T47D (cell line): Measurements from ENCODE around the gene CCDC127.
"Not testable (repeated sequence)": the region's sequence is repeated elsewhere in the genome, so short reads cannot be mapped to it uniquely, and the experiment has no call there.

Experiments used
- DNase-seq, 2 experiments: peaks; one replicate each; pipeline versions ENCODE4 v3.0.0 to v3.0.0-alpha.2; 2011 to 2012; ENCODE audit warnings: low read depth in 1 of 2, low spot score in 1 of 2
- JUND ChIP-seq: IDR thresholded peaks from 2 replicates; pipeline ENCODE4 v1.6.1; 2012; ENCODE audit warnings: low read depth
- in situ Hi-C: cut with HindIII; loops from 2 replicates; pipeline ENCODE4 v1.10.0; 2016; ENCODE audit warnings: low sequenced_read_pairs, low pct_unique_long_range_greater_than_20kb

CCDC127 gene

DNA sequence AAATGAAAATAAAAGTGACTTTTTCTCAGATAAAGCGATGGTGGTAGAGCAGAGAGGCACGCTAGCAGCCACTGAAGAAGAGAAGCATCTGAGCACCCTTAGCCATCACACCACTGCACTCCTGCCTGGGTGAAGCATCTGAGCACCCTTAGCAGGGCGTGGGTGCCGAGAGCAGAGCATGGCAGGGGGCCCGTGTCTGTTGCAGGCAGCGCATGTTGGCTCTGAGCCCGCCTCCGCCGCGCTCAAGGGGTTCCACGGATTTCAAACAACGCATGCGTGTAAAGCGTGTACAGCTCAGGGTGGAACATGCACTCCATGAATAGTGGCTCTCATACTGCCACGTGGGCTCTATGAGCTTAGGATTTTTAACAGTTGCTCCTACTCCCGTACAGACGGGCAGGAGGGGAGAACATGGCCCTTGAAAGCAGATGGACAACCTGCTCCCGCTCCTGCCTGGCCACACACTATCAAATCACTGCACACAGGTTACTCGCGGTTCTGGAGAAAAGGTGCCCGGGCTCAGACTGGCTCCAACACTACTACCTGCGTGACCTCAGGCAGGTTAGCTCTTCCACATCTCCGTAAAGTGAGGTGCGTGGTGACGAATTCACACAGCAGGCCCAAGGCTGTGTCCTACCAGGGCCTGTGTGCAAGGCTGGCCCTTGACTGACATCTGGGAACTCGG lies 14.6 kb downstream of the CCDC127 start:
- no peak for DNase-seq
- TF ChIP-seq JUND: no peak
- in situ Hi-C loops: no loop called here

DNA sequence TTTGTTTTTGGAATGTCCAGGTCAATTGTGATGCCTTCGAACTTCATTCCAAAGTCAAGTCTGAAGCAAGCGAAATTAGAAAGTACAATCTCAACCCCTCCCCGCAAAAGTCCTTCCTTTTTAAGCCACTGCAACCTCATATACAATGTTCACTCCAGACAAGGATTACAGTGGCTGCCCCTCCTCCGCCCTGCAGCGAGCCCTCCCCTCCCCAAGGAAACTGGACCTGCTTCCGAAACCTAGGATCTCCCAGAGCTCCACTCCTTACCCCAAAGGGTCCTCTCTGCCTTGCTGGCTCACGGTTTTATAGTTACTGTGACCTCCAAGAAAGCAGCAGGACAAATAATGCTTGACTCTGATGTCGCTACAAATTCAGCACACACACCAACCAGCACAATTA lies 16.3 kb downstream of the CCDC127 start:
- in situ Hi-C loops: no loop called here
- no peak for TF ChIP-seq JUND
- DNase-seq: no peak

DNA sequence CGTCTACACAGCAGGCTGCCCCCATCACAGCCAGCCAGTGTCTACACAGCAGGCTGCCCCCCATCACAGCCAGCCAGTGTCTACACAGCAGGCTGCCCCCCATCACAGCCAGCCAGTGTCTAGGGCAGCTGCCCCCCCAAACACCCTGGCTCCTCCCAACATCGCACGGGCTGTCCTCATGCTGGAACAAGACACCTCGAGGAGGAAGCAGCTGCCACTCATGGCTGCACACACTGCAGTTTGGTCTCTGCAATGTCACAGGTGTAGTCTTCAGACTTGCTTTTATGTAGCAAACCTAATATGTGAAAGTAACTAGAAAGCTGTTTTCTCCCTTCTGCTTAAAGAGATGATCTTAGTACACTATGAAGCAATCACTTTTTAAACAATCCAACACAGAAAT lies 17.0 kb downstream of the CCDC127 start:
- in situ Hi-C loops: no loop called here
- no peak for DNase-seq
- TF ChIP-seq JUND: no peak

DNA sequence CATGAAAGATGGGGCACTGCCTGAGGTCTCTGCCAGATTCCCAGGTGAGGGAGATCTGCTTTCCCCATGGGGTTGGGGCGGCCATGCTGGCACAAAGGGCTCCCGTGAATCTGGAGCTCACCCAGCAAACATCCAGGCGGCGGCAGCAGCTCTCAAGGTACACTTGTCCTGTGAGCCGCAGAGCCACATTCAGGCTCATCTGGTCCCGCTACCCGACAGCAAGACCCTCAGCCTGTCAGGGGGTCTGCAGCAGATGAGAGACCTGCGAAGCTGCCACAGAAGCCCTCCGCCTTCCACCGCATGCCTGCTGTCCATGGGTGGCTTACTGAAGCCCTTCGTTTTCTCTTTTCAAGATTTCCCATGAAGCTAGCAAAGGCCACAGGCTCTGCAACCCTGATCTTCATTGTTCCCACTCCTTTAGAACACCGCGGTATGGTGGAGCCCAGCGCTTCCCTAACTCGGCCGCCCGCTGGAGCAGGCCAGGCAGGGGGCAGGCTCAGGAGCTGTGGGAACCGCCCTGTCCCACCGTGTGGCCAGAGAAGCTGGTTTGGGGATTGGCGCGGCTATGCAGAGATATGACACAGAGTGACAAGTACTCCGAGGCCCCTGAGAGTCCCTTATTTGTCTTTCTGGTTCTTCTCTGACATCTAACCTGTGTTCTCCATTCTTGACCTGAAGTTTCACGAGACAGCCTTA lies 17.9 kb downstream of the CCDC127 start:
- no peak for TF ChIP-seq JUND
- in situ Hi-C loops: no loop called here
- DNase-seq: no peak

DNA sequence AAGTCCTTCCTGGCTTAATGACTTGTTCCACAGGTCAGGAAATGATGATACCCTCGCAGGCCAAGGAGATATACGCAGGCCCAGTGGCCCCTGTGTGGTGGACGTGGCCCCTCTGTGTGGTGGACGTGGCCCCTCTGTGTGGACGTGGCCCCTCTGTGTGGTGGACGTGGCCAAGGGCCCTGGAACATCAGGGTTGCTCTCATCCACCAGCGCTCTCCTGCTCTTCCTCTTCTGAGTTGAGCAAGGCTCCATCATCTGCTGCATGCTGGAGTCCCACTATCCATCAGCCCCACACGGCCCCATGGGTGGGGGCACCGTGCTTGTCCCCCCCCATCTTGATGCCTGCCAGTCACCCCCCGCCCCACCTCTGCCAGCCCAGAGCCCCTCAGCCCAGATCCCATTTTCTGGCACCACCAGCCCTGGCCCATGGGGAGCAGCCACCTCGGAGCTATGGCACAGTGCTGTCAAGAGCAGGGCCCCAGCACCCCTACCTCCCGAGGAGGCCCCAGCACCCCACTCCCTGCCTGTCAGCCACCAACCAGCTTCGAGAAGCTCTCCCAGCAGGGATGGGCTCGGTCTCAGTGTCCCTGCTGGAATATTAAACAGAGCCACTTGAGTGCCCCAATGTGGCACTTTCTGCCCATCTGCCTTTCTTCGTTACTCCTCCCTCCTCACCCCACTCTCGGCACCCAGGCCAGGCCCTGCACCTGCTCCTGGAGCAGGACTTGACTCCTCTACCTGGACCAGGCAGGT lies 18.6 kb downstream of the CCDC127 start:
- in situ Hi-C loops: no loop called here
- no peak for DNase-seq
- TF ChIP-seq JUND: no peak

DNA sequence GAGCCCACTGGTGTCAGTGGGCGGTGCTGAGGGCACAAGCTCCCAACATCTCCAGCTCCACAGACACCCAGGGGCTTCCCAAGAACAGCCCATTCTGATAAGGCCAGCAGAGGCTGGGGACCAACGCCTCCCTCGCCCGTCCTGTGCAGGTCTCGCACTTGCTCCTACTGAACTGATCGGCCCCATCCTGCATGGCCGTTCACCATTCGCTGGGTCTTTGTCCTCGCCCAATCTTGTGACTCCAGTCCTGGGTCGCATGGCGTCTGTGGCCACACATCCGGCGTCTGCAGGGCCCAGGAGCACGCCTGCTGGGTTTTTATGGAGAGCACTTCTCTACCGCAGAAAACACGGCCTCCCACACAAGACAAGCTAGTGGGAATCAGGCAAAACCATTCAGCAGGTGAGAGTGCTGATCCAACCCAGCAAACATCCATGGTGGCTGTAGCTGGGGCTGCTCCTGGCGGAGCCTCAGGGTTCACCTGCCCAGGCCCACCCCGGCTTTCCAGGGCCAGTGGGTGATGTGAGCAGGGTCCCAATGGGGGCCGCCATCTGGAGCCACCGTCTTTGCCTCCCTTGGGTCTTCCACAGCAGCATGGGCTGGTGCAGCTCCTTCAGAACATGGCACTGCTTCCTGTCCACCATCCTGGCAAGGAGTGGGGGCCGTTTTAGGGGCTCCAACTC lies 19.3 kb downstream of the CCDC127 start:
- in situ Hi-C loops: no loop called here
- TF ChIP-seq JUND: no peak
- no peak for DNase-seq

DNA sequence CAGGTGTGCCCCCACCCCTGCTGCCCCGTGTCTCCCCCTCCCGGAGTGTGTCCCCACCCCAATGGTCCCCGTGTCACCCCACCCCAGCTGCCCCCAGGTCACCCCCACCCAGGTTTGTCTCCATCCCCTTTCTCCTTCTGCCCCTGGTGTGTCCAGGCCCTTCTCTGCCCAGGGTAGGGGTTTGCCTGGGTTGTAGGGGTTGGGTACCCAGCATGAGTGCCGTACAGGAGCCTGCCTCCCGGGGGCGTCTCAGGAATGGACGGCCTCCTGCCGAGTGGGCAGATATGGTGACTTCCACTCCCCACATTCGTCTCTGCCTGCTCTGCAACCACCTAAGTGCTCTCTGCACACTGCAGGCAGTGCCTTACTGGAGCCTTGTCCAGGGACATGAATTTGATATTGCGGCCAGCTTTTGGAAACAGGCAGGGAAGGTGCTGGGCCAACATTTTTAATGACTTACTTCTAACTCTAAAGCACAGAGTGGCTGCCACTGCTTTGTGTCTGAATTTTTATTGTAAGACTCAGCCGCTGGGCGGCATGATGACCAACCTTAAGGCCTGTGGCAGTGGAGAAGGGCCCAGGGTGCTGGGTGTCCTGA lies 20.0 kb downstream of the CCDC127 start:
- DNase-seq: no peak
- no peak for TF ChIP-seq JUND
- in situ Hi-C loops: no loop called here

DNA sequence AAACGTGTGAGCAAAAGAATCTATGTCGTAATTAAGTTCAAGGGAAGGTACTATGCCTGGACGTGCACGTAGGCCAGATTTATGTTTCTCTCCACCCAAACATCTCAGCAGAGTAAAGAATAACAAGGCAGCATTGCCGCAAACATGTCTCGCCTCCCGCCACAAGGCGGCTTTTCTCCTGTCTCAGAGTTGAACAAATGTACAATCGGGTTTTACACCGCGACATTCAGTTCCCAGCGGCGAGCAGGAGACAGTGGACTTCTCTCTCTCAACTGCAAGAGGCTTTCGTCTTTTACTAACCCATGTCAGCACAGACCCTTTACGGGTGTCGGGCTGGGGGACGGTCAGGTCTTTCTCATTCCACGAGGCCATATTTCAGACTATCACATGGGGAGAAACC lies 20.9 kb downstream of the CCDC127 start:
- in situ Hi-C loops, DNase-seq: not testable (repeated sequence)

DNA sequence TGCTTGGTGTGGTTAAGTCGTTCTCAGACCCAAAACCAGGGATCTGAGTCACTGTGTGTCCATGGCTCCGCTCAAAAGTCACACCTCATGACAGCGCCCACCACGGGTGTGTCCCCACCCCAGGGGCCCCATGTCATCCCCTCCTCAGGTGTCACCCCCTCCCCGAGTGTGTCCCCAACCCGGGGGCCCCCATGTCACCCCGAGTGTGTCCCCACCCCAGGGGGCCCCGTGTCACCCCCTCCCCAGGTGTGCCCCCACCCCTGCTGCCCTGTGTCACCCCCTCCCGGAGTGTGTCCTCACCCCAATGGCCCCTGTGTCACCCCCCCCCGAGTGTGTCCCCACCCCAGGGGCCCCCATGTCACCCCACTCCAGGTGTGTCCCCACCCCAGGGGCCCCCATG lies 21.6 kb downstream of the CCDC127 start:
- in situ Hi-C loops: no loop called here
- no peak for TF ChIP-seq JUND
- no peak for DNase-seq

DNA sequence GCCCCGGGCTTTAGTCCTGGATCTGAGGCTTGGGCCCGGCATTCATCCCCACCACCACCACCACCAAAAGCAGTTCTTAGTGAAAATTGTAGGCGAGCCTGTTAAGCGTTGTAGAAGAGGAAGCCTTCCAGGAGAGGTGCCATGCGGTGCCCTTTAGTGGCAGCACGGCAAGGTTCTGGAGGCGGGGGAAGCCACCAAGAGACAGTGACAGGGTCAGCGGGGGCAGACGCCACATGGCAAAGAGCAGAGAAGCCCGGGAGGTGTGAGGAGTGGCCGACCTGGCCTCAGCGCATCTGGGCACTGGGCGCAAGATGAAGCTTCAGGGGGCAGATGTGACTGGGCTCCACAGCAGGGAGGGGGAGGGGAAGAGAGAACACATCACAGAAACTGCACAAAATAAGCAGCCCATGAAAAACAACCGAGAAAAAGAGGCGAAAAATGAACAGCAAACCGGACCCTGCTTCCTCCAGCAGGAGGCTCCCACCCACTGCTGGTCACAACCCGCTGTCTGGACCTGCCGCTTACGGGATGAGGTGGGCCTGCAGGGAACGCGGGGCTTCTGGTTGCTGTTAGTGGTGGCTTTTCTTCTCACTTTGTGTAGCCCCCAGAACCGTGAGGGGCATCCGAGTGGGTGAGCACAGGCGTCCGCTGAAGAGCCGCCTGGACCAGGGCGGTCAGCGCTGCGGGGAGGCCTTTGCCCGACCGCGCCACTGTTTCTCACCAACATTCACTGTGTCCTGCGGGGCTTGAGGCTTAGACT lies 22.4 kb downstream of the CCDC127 start:
- no peak for DNase-seq
- in situ Hi-C loops: no loop called here
- no peak for TF ChIP-seq JUND

DNA sequence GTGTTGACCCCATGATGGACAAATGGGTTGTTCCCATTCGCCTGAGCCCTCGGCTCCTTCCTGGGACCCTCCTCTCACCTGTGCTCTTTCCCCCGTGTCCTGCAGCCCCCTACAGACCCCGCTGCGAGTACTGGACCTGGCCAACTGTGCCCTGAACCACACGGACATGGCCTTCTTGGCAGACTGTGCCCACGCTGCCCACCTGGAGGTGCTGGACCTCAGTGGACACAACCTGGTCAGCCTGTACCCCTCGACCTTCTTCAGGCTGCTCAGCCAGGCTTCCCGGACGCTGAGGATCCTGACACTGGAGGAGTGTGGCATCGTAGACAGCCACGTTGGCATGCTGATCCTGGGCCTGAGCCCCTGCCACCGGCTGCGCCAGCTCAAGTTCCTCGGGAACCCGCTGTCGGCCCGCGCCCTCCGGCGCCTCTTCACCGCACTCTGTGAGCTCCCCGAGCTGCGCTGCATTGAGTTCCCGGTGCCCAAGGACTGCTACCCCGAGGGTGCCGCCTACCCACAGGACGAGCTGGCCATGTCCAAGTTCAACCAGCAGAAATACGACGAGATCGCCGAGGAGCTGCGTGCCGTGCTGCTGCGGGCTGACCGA lies 23.2 kb downstream of the CCDC127 start:
- no peak for DNase-seq
- TF ChIP-seq JUND: no peak
- in situ Hi-C loops: no loop called here

DNA sequence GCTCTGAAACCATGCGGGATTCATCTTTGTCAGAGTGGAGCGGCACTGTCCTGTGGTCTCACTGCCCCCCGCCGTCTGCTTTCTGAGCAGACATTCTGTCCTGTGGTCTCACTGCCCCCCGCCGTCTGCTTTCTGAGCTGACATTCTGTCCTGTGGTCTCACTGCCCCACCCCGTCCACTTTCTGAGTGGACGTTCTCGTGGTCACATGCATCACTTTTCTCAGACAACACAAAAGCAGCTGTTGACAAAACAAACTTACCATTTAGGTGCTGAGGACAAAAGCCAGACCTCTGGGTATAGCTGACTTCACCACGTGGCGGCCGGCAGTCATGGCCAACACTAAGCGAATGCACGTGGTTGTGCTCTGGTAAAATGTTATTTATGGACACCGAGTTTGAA lies 23.9 kb downstream of the CCDC127 start:
- TF ChIP-seq JUND: no peak
- in situ Hi-C loops: no loop called here
- DNase-seq: no peak
